ENCODE results near the gene RPTOR.

RPTOR gene

GRCh38 chr17:80773243-80773991 lies 228.8 kb downstream of the RPTOR start:
- DNase-seq: no peak

GRCh38 chr17:80774146-80774545 lies 229.5 kb downstream of the RPTOR start:
- DNase-seq: no peak

- DNase-seq: no peak
Observed at GRCh38 chr17:80774643-80775281, 230.1 kb downstream of the RPTOR start.

- DNase-seq: no peak
Observed at GRCh38 chr17:80775863-80776262, 231.2 kb downstream of the RPTOR start.

GRCh38 chr17:80777274-80777673 lies 232.6 kb downstream of the RPTOR start:
- DNase-seq: no peak

GRCh38 chr17:80778716-80779115 lies 234.1 kb downstream of the RPTOR start:
- no peak for DNase-seq

GRCh38 chr17:80779336-80779735 lies 234.7 kb downstream of the RPTOR start:
- DNase-seq: no peak

GRCh38 chr17:80779961-80780380 lies 235.3 kb downstream of the RPTOR start:
- DNase-seq: no peak

- DNase-seq: no peak
Observed at GRCh38 chr17:80780381-80781198, 236.0 kb downstream of the RPTOR start.

- DNase-seq: no peak
Observed at GRCh38 chr17:80781211-80781610, 236.6 kb downstream of the RPTOR start.

GRCh38 chr17:80781807-80782277 lies 237.2 kb downstream of the RPTOR start:
- no peak for DNase-seq

- DNase-seq: no peak
Observed at GRCh38 chr17:80782536-80783427, 238.1 kb downstream of the RPTOR start.

- no peak for DNase-seq
Observed at GRCh38 chr17:80783486-80783885, 238.8 kb downstream of the RPTOR start.

- no peak for DNase-seq
Observed at GRCh38 chr17:80783971-80784370, 239.3 kb downstream of the RPTOR start.

GRCh38 chr17:80785477-80786178 lies 241.0 kb downstream of the RPTOR start:
- no peak for DNase-seq

- no peak for DNase-seq
Observed at GRCh38 chr17:80786470-80786869, 241.8 kb downstream of the RPTOR start.

- no peak for DNase-seq
Observed at GRCh38 chr17:80786887-80787286, 242.2 kb downstream of the RPTOR start.

- no peak for DNase-seq
Observed at GRCh38 chr17:80787881-80788280, 243.2 kb downstream of the RPTOR start.

GRCh38 chr17:80789356-80789902 lies 244.8 kb downstream of the RPTOR start:
- DNase-seq: no peak

- no peak for DNase-seq
Observed at GRCh38 chr17:80790021-80790765, 245.6 kb downstream of the RPTOR start.
